MM.1S (cell line): ENCODE results near the gene JMJD7.

Experiments used
- CTCF ChIP-seq: fragments of 300-600 bp; sonication (generic); IDR thresholded peaks from 2 replicates; pipeline ENCODE4 v1.5.1; 2016; ENCODE audit warnings: antibody characterized with exemption, low read length, mixed read lengths
- EZH2 ChIP-seq: fragments of 300-600 bp; sonication (generic); optimal IDR thresholded peaks from 2 replicates; pipeline ENCODE3; 2017; ENCODE audit warnings: low read depth, mild to moderate bottlenecking, antibody characterized with exemption, low read length, mixed read lengths

GRCh38 chr15:41836073-41836472, 8.2 kb downstream of the JMJD7 start:
- TF ChIP-seq CTCF (no peak), EZH2 (no peak)
